Suprapubic skin (tissue), 3 donors: Measurements from ENCODE around the gene FLNA.

Experiments
- CTCF ChIP-seq, 2 donors: fragments of 200-600 bp in 1 of 2; fragments of 450-650 bp in 1 of 2; sonication (generic) in 1 of 2; IDR thresholded peaks; one replicate each; pipeline ENCODE4 v1.5.1; 2016 to 2019; ENCODE audit warnings: antibody characterized with exemption in 2 of 2, mild to moderate bottlenecking in 1 of 2, moderate library complexity in 1 of 2
- POLR2AphosphoS5 ChIP-seq, 3 donors: sonication (generic); formaldehyde crosslinking; IDR thresholded peaks; one replicate each; pipeline ENCODE4 v1.6.1; 2017; ENCODE audit warnings: antibody characterized with exemption in 3 of 3

- TF ChIP-seq CTCF (IDR thresholded peaks at IDR 0.05), result no peak
- no peak for TF ChIP-seq POLR2AphosphoS5 (IDR thresholded peaks at IDR 0.05)
Observed at GRCh38 chrX:154333837-154334271, 40.6 kb downstream of the FLNA start.
